GM21526 (cell line): ENCODE results near the gene PBXIP1.
A peak's percentile ranks its signal among the peaks of the same experiment; 100 is the strongest.
"Not testable (repeated sequence)": the region's sequence is repeated elsewhere in the genome, so short reads cannot be mapped to it uniquely, and the experiment has no call there.

ENCODE experiments used
- ATAC-seq: cut with Tn5 transposase; IDR thresholded peaks from one replicate; pipeline ENCODE4 v1.9.1; 2021; ENCODE audit warnings: moderate library complexity; ENCODE audit not compliant: unreplicated experiment, low FRiP score

The PBXIP1 gene

GRCh38 chr1:154955718-154956543 is at the start of gene PBXIP1:
PBXIP1 (minus strand) TSS chr1:154956099; CDS start chr1:154953721, 2,378 bp downstream.
- peak; percentile 51 for ATAC-seq

- no peak for ATAC-seq
Measured at GRCh38 chr1:155005076-155006011, 49.4 kb upstream of the PBXIP1 start.

GRCh38 chr1:155004352-155005075 is 48.6 kb upstream of the PBXIP1 start:
- ATAC-seq, result no peak

- no peak for ATAC-seq
Measured at GRCh38 chr1:155003766-155004351, 48.0 kb upstream of the PBXIP1 start.

- no peak for ATAC-seq
Measured at GRCh38 chr1:155003227-155003765, 47.4 kb upstream of the PBXIP1 start.

- no peak for ATAC-seq
Measured at GRCh38 chr1:155002464-155003226, 46.7 kb upstream of the PBXIP1 start, which contains the start of gene ZBTB7B. ZBTB7B (plus strand) TSS chr1:155002802; CDS start chr1:155014661, 11,859 bp downstream.

- ATAC-seq, result peak; percentile 48
Measured at GRCh38 chr1:155001675-155002463, 46.0 kb upstream of the PBXIP1 start.

- ATAC-seq, result no peak
Measured at GRCh38 chr1:155001425-155001674, 45.5 kb upstream of the PBXIP1 start.

GRCh38 chr1:155000726-155001424 is 45.0 kb upstream of the PBXIP1 start:
- peak; percentile 36 for ATAC-seq

- no peak for ATAC-seq
Measured at GRCh38 chr1:155000411-155000725, 44.5 kb upstream of the PBXIP1 start.

GRCh38 chr1:154999571-155000410 is 43.9 kb upstream of the PBXIP1 start:
- ATAC-seq, result no peak

GRCh38 chr1:154998818-154999570 is 43.1 kb upstream of the PBXIP1 start:
- ATAC-seq, result no peak

- ATAC-seq, result no peak
Measured at GRCh38 chr1:154998201-154998780, 42.4 kb upstream of the PBXIP1 start.

GRCh38 chr1:154996966-154997701 is 41.2 kb upstream of the PBXIP1 start:
- ATAC-seq, result no peak

GRCh38 chr1:154995301-154995983 is 39.5 kb upstream of the PBXIP1 start:
- not testable (repeated sequence) for ATAC-seq
